HUES6 (cell line): ENCODE results near the gene WRAP73.

ENCODE experiments used
- H3K27ac ChIP-seq: 2 replicates; pipeline ENCODE4 v1.7.0; 2013; ENCODE audit warnings: low read depth, mild to moderate bottlenecking, low read length, inconsistent platforms
- H3K27me3 ChIP-seq: 2 replicates; pipeline ENCODE4 v1.6.1; 2013; ENCODE audit warnings: low read length; ENCODE audit not compliant: control insufficient read depth, insufficient read depth
- H3K36me3 ChIP-seq: 2 replicates; pipeline ENCODE4 v1.6.1; 2013; ENCODE audit warnings: low read length; ENCODE audit not compliant: control insufficient read depth, insufficient read depth
- H3K4me1 ChIP-seq: 2 replicates; pipeline ENCODE4 v1.6.1; 2013; ENCODE audit warnings: low read length; ENCODE audit not compliant: control insufficient read depth, insufficient read depth
- H3K4me3 ChIP-seq: 2 replicates; pipeline ENCODE4 v1.5.1; 2013; ENCODE audit warnings: low read depth, low read length
- H3K9ac ChIP-seq: one replicate; pipeline ENCODE4 v1.6.1; 2013; ENCODE audit warnings: mild to moderate bottlenecking, low read length
- H3K9me3 ChIP-seq: 2 replicates; pipeline ENCODE4 v1.6.1; 2013; ENCODE audit warnings: low read depth, low read length; ENCODE audit not compliant: control insufficient read depth, insufficient read depth

Gene WRAP73

GRCh38 chr1:3673381-3674099 is 23.6 kb upstream of the WRAP73 start:
- Histone ChIP-seq H3K9ac (no peak overlapping the region), H3K9me3 (no peaks in the 10 kb centered on the region), H3K27me3 (peaks cover 42% of the 10 kb centered on the region; the same call in 1 of the 2 replicates), H3K4me1 (peaks cover 36% of the 10 kb centered on the region), H3K27ac (no peak overlapping the region), H3K4me3 (no peak overlapping the region), H3K36me3 (no peaks in the 10 kb centered on the region)

- Histone ChIP-seq H3K27ac (no peak overlapping the region), H3K27me3 (peaks cover 46% of the 10 kb centered on the region; the same call in 1 of the 2 replicates), H3K4me3 (no peak overlapping the region)
Measured at GRCh38 chr1:3672971-3673361, 23.1 kb upstream of the WRAP73 start.

DNA sequence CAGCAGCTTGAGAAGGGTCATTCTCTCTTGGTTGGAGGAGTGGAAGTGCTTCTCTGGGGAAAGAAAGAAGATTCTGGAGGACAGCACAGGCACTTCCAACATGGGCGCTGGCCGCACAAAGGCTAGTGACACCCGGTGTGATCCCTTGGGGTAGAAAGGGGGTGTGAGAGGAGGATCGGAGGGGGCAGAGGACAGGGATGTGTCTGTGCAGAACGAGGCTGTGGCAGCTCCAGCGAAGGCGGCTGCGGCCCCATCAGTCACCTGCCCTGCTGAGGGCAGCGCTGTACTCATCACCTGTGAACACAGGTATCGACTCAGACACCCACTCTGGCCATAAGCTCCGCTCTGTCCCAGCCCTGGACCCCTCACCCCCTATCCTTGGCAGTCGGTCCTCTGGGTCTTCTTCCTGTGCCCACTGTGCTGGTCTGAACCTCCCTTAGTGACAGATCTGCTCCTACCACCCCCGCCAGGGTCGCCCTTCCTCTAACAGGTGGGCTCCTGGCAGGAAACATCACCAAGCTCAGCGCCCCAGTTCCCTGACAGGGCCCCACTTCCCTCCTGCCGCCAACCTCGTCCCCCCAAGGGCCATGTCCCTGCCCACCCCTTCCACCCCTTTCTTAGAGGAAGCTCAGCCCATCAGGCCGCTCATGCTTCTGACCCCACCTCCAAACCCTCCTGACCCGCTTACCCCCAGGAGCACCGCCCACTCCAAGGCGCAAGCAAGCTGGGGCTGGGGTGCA is 22.5 kb upstream of the WRAP73 start:
- Histone ChIP-seq H3K9ac (no peak overlapping the region), H3K4me3 (no peak overlapping the region), H3K27ac (no peak overlapping the region), H3K27me3 (peaks cover 49% of the 10 kb centered on the region; the same call in 1 of the 2 replicates), H3K4me1 (peaks cover 37% of the 10 kb centered on the region), H3K9me3 (no peaks in the 10 kb centered on the region), H3K36me3 (no peaks in the 10 kb centered on the region)

More at GRCh38 chr1:3672971-3673361, 23.1 kb upstream of the WRAP73 start:
- Histone ChIP-seq H3K9me3 (no peaks in the 10 kb centered on the region), H3K4me1 (peaks cover 37% of the 10 kb centered on the region), H3K36me3 (no peaks in the 10 kb centered on the region), H3K9ac (no peak overlapping the region)

DNA sequence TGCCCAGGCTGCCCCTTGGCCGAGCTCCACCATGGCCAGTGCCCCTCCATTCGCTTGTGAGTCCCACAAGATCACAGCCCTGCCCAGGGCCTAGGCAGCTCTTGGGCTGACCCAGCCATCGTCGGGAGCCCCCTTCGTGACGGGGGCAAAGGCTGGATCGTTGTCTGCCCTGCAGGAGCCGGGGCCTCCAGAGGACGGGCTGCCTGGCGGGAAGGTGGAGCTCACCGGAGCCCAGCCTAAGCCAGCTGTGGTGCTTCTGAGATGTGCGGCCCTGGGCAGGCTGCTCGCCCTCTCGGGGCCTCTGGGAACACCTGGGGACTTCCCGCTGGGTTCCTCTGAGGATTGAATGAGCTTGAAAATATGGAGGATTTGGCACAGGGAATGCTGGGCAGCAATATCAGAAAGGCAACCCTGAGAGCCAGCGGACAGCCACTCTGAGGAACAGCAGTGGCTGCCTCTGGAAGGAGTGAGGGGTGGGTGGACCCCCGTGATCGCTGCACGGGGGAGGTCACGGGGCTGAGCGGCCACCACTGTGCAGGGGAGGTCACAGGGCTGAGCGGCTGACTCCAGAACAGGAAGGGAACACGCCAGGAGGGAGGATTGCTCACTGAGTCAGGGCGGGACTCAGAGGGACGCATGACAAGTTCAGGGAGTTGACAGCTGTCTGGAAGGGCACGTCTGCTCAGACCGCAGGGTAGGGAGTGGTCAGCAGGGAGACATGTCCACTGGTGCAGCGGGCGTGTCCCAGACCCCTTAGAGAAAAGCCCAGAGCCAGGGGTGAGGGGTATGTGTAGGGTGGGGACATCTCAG is 21.7 kb upstream of the WRAP73 start:
- no peak overlapping the region for H3K27ac ChIP-seq
- H3K4me1 ChIP-seq: peaks cover 37% of the 10 kb centered on the region
- H3K4me3 ChIP-seq: no peak overlapping the region
- no peak overlapping the region for H3K9ac ChIP-seq
- H3K9me3 ChIP-seq: no peaks in the 10 kb centered on the region
- no peaks in the 10 kb centered on the region for H3K36me3 ChIP-seq
- H3K27me3 ChIP-seq: peaks cover 49% of the 10 kb centered on the region; the same call in 1 of the 2 replicates

GRCh38 chr1:3670823-3671265 is 20.9 kb upstream of the WRAP73 start:
- H3K9ac ChIP-seq: no peak overlapping the region
- H3K27ac ChIP-seq: no peak overlapping the region
- H3K27me3 ChIP-seq: peaks cover 49% of the 10 kb centered on the region; the same call in 1 of the 2 replicates
- no peak overlapping the region for H3K4me3 ChIP-seq
- peaks cover 37% of the 10 kb centered on the region for H3K4me1 ChIP-seq
- H3K36me3 ChIP-seq: no peaks in the 10 kb centered on the region
- no peaks in the 10 kb centered on the region for H3K9me3 ChIP-seq

DNA sequence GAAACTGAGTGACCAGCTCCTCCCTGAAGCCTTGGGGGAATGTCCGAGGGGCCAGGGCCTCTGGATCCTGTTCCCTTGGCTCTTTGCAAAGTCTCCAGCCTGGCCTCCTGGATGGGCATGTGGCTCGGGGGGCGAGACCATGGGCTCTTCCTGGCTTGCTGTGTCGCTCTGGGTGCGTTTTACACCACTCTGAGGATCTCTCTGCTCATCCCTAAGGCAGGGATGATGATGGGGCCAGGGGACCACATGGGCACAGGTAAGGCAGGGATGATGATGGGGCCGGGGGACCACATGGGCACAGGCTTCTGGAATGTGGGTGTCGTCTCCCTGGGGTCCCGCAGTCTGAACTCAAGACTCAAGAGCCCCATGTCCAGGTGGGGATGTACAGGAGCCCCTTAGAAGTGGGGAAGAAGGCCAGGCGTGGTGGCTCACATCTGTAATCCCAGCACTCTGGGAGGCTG is 20.1 kb upstream of the WRAP73 start:
- Histone ChIP-seq H3K4me1 (peaks cover 32% of the 10 kb centered on the region), H3K27me3 (peaks cover 49% of the 10 kb centered on the region; the same call in 1 of the 2 replicates), H3K9me3 (no peaks in the 10 kb centered on the region), H3K4me3 (no peak overlapping the region), H3K9ac (no peak overlapping the region), H3K36me3 (no peaks in the 10 kb centered on the region), H3K27ac (no peak overlapping the region)

- Histone ChIP-seq H3K9ac (no peak overlapping the region), H3K27me3 (peaks cover 49% of the 10 kb centered on the region; the same call in 1 of the 2 replicates), H3K27ac (no peak overlapping the region), H3K36me3 (no peaks in the 10 kb centered on the region), H3K4me1 (peaks cover 28% of the 10 kb centered on the region), H3K4me3 (no peak overlapping the region), H3K9me3 (no peaks in the 10 kb centered on the region)
Measured at GRCh38 chr1:3669421-3669821, 19.5 kb upstream of the WRAP73 start.

- H3K27ac ChIP-seq: no peak overlapping the region
- H3K9me3 ChIP-seq: no peaks in the 10 kb centered on the region
- no peak overlapping the region for H3K4me3 ChIP-seq
- H3K9ac ChIP-seq: no peak overlapping the region
- H3K27me3 ChIP-seq: peaks cover 49% of the 10 kb centered on the region; the same call in 1 of the 2 replicates
- H3K4me1 ChIP-seq: peaks cover 21% of the 10 kb centered on the region; the same call in 1 of the 2 replicates
- H3K36me3 ChIP-seq: no peaks in the 10 kb centered on the region
Measured at GRCh38 chr1:3668585-3669300, 18.8 kb upstream of the WRAP73 start.

DNA sequence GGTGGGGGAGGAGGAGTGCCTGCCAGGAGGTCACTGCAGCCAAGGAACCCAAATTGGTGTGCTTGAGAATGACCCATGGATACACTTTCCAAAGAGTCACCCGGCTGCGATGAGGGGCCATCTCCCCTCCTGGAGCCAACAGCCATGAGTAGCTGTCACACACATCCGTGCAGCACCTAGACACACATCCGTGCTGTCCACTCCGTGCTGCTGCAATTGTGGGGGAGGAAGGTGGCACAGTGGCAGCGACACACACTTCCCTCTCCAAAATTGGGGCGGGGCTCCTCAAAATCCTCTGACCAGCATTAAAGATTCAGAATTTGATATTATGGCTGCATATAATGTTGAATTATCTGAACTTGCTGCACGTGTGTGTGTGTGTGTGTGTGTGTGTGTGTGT is 18.2 kb upstream of the WRAP73 start:
- H3K36me3 ChIP-seq: no peaks in the 10 kb centered on the region
- no peak overlapping the region for H3K4me3 ChIP-seq
- H3K9me3 ChIP-seq: no peaks in the 10 kb centered on the region
- no peak overlapping the region for H3K27ac ChIP-seq
- H3K27me3 ChIP-seq: peaks cover 43% of the 10 kb centered on the region; the same call in 1 of the 2 replicates
- no peak overlapping the region for H3K9ac ChIP-seq
- peaks cover 19% of the 10 kb centered on the region; the same call in 1 of the 2 replicates for H3K4me1 ChIP-seq

- Histone ChIP-seq H3K9ac (no peak overlapping the region), H3K36me3 (no peaks in the 10 kb centered on the region), H3K9me3 (no peaks in the 10 kb centered on the region), H3K4me3 (no peak overlapping the region), H3K4me1 (peaks cover 7% of the 10 kb centered on the region; the same call in 1 of the 2 replicates), H3K27ac (no peak overlapping the region), H3K27me3 (peaks cover 25% of the 10 kb centered on the region; the same call in 1 of the 2 replicates)
Measured at GRCh38 chr1:3664700-3665375, 14.9 kb upstream of the WRAP73 start.
